Measurements from ENCODE around the gene LTC4S. TPM values are rescaled to one million over a fixed set of nuclear protein-coding genes. Genes with fewer than 3 reads are reported as not detected.

Gene LTC4S
- total RNA-seq, 2 experiments from 2014 or later, result 0.29 TPM; not detected in 1

DNA sequence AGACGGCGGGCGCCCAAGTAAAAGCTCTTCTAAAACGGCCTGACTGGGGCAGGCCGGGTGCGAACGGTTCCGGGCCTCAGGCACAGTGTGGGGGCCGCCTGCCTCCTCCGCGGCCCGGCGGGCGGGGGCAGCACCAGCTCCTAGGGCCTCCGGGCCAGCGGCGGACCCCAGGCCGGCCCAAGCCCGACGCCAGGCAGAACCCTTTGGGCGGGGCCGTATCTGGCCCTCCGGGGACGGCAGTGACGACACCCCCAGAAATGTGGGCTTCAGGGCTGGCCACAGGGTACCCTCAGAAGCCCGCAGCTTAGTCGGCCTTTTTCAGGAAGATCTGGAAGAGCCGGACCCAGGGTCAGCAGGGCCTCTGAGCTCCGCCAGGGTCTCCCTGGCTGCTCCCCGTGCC, 4.0 kb downstream of the LTC4S start:
- DNase-seq, result no peak
- peaks cover 30% of the 10 kb centered on the region for H3K4me1 Mint-ChIP-seq
- H3K27ac Mint-ChIP-seq, result no peak overlapping the region
- no peak overlapping the region for H3K4me3 Mint-ChIP-seq
- no peaks in the 10 kb centered on the region for H3K27me3 Mint-ChIP-seq
- H3K9me3 Mint-ChIP-seq, result no peaks in the 10 kb centered on the region
- H3K36me3 Mint-ChIP-seq, result peaks cover 8% of the 10 kb centered on the region

DNA sequence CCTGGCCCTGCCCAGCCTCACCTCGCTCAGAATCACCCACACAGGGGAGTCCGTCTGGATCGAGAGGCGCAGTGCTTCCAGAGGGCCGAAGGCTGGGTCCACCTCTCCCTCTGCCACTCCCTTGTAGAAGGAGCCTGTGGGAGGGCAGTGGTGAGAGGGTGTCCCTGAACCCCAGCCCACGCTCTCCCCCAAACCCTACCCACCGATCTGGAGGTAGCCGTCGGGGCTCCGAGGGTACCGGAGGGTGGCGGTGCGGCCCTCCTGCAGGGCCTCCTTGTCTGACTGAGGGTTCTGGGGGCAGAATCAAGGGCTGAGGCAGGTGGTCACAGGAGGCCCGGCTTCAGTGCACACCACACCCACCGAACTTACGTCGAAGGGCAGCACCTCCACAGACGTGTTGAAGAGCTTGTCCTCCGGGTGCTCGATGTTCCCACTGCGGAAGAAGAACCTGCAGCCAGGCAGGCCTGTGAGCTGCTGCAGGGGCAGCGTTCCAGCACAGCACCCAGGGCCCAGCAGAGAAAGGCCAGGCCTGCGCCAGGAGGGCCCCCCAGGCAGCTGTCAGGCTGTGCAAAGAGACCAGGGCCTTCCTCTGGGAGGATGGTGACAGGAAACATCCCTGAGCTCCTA, 4.5 kb downstream of the LTC4S start:
- H3K4me3 Mint-ChIP-seq, result no peak overlapping the region
- H3K27me3 Mint-ChIP-seq, result no peaks in the 10 kb centered on the region
- DNase-seq, result no peak
- peaks cover 8% of the 10 kb centered on the region for H3K36me3 Mint-ChIP-seq
- H3K27ac Mint-ChIP-seq, result no peak overlapping the region
- no peaks in the 10 kb centered on the region for H3K9me3 Mint-ChIP-seq
- H3K4me1 Mint-ChIP-seq, result peaks cover 33% of the 10 kb centered on the region

DNA sequence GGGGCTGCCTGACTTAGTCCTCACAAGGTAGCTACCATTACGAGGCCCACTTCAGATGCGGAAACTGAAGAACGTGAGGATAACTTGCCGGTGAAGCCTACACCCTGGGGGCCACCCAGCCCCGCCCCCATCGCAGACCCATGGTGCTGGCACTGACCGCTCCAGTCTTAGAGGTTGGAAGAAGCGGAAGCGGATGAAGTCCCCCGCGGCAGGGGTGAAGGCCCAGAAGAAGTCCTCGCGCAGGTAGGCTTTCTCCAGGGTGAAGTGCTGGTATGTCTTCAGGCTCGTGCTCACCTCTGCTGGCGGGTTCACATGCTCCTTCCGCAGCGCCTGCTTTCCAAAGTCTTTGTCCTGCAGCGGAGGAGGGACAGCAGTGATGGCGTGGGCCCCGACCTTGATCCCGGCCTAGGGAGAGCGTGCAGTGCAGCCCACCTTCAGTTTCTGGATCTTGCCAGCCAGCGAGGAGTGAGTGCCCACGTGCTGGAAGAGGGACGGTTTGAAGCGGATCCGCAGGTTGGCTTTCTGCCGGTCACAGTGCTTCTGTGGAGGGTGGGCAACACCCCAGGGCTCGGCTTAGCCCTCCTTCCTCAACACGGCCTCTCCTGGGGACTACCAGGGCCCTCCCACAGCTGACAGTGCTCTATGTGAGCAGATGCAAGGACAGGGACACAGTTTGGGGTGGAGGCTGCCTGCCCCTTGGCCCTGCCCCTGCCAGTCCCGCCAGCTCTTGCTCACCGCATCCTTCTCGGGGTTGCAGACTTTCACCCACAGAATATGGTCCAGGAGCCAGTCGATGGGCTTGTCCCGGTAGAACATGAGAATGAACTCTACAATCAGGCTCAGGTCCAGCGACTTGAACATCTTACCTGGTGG, 5.2 kb downstream of the LTC4S start:
- Mint-ChIP-seq H3K9me3 (no peaks in the 10 kb centered on the region), H3K27ac (no peak overlapping the region), H3K36me3 (peaks cover 8% of the 10 kb centered on the region), H3K4me3 (no peak overlapping the region), H3K4me1 (peaks cover 34% of the 10 kb centered on the region), H3K27me3 (no peaks in the 10 kb centered on the region)
- DNase-seq, result no peak

DNA sequence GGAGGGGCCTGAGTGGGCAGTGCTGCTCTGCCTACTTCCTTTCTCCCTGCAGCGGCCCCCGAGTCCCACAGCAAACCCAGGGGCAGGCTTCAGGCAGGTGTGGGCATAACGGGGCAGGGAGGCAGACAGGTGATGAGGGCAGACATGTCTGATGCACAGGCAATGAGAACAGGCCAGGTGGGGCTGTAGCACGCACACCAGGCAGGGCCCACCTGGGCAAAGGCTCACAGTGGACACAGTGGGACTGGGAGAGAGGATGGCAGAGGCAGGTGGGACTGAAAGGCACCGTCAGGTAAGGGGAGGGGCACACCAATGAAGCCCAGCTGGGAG, 5.8 kb downstream of the LTC4S start:
- Mint-ChIP-seq H3K27me3 (no peaks in the 10 kb centered on the region), H3K4me3 (no peak overlapping the region), H3K36me3 (peaks cover 8% of the 10 kb centered on the region), H3K27ac (no peak overlapping the region), H3K9me3 (no peaks in the 10 kb centered on the region), H3K4me1 (peaks cover 35% of the 10 kb centered on the region)
- no peak for DNase-seq

DNA sequence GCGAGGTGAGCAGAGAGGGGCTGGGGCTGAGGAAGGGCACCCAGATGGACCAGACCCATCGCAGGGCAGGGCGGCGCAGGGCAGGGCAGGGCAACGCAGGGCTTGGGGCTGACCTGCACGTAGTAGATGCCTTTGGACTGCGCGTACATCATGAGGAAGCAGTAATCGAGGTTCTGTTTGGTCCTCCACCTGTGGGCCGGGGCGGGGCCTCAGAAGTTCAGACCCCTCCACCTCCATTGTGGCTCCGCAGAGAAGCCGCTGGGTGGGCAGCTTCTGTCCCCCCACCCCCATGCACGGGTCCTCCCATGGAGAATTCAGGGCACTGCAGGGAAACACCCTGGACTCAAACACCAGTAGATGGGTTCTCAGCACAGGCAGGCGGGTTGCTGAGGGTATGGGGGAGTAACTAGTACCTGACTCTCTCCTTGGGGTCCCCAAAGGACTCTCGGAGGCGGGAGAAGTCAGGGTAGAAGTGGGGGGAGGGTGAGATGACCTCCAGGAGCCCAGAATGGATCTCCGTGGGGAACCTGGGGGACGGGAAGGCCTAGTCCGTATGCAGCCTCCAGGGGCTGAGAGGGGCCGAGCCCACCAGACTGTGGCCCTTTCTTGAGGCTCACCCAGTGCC, 6.4 kb downstream of the LTC4S start:
- no peak overlapping the region for H3K27ac Mint-ChIP-seq
- H3K4me3 Mint-ChIP-seq, result no peak overlapping the region
- no peaks in the 10 kb centered on the region for H3K9me3 Mint-ChIP-seq
- no peaks in the 10 kb centered on the region for H3K27me3 Mint-ChIP-seq
- DNase-seq, result no peak
- peaks cover 10% of the 10 kb centered on the region for H3K36me3 Mint-ChIP-seq
- H3K4me1 Mint-ChIP-seq, result peaks cover 35% of the 10 kb centered on the region

DNA sequence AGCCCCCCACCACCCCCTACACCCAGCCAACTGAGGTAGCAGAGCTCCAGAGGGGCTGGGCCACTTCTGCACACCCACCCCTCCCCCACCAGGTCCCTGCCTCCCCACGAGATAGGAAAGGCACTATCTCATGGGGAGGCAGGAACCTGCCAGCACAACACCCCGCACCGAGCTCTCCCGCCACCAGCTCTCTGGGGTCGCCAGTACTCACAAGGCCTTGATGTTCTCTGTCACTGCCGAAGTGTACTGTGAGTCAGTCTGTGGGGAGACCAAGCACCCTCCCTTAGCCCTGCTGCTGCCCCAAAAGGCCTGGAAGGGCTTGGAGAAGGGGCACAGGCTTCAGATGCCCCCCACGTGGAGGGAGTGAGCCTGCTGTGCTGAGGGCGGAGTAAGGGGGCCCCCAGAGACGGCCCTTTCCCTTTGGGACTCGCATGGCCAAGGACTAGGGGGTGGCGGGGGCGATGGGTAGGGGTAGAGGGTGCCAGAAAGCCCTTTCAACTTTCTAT, 7.0 kb downstream of the LTC4S start:
- peaks cover 10% of the 10 kb centered on the region for H3K36me3 Mint-ChIP-seq
- no peak overlapping the region for H3K4me3 Mint-ChIP-seq
- no peak for DNase-seq
- H3K27me3 Mint-ChIP-seq, result no peaks in the 10 kb centered on the region
- H3K4me1 Mint-ChIP-seq, result peaks cover 36% of the 10 kb centered on the region
- no peak overlapping the region for H3K27ac Mint-ChIP-seq
- no peaks in the 10 kb centered on the region for H3K9me3 Mint-ChIP-seq

DNA sequence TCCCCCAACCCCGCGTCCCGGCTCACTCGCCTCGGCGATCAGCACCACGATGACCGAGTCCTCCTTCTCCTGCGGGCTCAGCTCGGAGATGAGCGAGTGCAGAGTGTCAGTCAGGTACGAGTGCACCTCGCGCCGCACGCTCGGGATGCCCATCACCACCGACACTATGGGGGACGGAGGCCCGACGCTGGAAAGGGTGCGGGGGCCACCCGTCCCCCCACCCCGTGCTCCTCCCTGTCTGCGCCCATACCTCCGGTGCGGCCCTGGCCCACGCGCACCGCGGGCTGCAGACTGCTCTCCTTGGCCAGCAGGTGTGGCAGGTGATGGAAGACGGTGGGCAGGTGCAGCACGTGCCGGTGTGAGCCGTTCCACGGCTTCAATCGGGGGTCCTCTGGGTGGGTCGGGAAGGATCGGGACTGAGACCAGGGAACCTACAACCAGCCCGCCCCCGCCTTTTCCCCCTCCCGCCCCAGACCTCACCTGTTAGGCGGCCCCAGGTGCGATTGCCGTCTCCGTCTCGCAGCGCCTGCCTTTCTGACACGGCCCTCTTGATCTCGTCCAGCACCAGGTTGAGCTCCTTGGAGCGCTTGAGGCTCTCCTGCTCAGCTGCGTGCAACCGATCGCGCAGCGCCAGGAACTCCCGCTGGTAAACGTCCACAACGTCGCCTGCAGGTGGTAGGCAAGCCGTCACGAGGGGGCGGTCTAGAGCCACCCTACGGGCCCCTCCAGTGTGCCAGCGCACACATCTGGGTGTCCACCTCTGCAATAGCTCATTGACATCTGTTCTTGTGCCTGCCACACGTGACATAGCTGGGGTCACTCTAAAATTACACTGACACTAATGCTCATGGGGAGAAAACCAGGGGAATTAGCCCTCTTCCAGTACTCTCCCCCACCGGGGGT, 7.8 kb downstream of the LTC4S start:
- Mint-ChIP-seq H3K4me1 (peaks cover 36% of the 10 kb centered on the region), H3K27ac (peak overlapping the region; percentile 72), H3K36me3 (peaks cover 10% of the 10 kb centered on the region), H3K4me3 (no peak overlapping the region), H3K27me3 (no peaks in the 10 kb centered on the region), H3K9me3 (no peaks in the 10 kb centered on the region)
- DNase-seq, result peak; percentile 83

DNA sequence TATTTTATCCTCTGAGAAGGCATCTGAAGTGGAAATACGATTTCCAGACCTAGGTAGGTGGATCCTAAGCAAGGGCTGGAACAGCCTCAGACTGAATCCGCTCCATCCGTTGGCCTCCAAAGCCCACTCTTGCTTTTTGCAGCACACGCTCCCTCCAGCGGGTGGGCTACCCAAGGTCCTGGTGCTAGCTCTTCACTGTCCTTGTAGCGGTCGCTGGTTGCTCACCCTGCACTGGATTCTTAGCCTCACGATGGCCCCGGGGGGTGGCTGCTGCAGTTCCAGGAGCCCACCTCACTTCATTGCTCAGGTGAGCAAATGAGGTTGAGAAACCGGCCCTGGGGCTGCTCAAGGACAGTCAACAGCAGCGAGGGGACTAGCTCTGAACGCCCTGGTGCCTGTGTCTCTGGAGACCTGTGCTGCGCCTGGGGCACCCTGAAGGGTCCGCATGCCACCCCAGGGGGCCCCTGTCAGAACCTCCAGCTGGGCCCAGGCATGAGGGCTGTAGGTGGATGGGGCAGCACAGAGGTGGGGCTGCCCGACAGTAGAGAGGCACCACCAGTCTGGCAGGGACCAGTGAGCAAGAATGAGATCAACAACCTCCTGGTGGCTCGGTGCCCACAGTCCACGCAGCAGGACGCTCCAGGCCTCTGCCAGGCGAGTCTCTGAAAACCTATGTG, 8.6 kb downstream of the LTC4S start:
- H3K36me3 Mint-ChIP-seq, result peaks cover 6% of the 10 kb centered on the region
- no peak overlapping the region for H3K4me3 Mint-ChIP-seq
- no peak overlapping the region for H3K27ac Mint-ChIP-seq
- H3K27me3 Mint-ChIP-seq, result no peaks in the 10 kb centered on the region
- H3K4me1 Mint-ChIP-seq, result peaks cover 30% of the 10 kb centered on the region
- no peaks in the 10 kb centered on the region for H3K9me3 Mint-ChIP-seq
- no peak for DNase-seq

DNA sequence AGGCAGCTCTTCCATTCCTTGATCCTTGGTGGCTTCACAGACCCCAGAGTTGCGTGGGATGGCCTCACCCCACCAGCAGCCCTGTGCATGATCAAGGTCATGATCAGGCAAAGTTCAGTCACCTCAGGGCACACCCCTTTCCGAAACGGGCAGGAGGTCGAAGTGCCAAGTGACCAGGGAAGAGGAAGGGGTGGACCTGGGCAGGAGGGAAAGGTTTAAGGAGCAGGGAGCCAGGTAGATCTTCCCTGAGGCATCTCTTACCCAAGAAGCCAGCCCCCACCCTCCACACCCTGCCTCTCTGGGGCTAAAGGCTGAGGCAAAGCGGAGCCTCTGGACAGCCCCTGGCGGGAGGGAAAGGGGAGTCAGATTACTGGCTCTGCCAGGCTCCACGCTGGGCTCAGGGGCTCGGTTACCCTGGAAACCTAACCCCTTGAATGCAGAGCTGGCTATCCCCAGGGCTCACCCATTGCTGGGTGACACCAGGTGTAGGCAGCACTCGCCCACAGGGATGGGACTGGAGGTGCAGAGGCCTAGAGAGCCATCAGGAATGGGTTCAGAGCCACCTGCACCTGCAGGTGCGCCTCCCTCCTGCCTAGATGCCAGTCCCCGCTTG, 9.3 kb downstream of the LTC4S start:
- H3K4me3 Mint-ChIP-seq, result no peak overlapping the region
- no peak for DNase-seq
- H3K27me3 Mint-ChIP-seq, result no peaks in the 10 kb centered on the region

DNA sequence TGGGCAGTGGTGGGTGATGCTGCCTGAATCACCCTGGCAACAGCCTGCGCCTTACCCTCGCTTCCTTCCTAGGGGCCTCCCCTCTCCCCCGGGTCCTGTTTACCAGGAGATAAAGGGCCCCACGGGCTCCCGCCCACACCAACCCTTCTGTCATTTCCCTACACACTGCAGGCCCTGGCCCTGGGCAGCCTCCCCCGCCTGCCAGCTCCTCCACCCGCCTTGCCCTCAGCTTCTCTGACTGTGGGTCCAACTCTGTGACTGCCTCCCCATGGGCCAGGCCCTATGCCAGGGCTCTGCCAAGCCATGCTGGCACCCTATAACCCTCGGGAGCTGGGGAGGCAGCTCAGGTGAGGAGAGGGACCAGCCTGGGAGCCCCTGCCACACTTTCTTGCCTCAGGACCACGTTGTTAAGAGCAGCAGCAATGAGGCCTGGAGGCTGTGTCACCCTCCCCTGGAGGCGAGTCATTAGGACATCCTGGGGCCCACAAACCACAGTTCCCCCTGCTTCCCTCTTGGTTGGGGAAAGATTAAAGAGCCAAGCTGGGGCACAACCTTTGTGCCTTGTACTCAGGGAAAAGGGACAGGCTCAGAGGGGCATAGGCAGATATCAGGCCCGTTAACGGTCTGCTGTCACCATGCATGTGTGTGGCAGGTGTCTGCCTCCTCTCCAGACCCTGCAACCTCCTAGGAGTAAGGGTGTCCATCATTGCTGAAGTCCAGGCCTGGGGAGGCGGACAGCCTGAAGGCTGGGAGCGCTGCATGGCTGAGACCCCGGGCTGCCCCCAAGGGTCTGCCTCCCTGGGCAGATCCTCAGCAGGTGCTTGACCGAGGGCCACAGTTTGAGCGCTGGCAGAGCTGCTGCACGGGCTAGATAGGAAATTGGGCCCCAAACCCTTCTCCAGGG, 10.1 kb downstream of the LTC4S start:
- peak; percentile 75 for DNase-seq
- H3K27ac Mint-ChIP-seq, result peak overlapping the region; percentile 78
- peaks cover 30% of the 10 kb centered on the region for H3K4me1 Mint-ChIP-seq
- no peaks in the 10 kb centered on the region for H3K9me3 Mint-ChIP-seq
- peak overlapping the region; percentile 91 for H3K4me3 Mint-ChIP-seq
- H3K27me3 Mint-ChIP-seq, result no peaks in the 10 kb centered on the region
- H3K36me3 Mint-ChIP-seq, result peaks cover 6% of the 10 kb centered on the region

More for the DNA sequence above, 9.3 kb downstream of the LTC4S start:
- Mint-ChIP-seq H3K4me1 (peaks cover 30% of the 10 kb centered on the region), H3K9me3 (no peaks in the 10 kb centered on the region), H3K27ac (no peak overlapping the region), H3K36me3 (peaks cover 6% of the 10 kb centered on the region)

DNA sequence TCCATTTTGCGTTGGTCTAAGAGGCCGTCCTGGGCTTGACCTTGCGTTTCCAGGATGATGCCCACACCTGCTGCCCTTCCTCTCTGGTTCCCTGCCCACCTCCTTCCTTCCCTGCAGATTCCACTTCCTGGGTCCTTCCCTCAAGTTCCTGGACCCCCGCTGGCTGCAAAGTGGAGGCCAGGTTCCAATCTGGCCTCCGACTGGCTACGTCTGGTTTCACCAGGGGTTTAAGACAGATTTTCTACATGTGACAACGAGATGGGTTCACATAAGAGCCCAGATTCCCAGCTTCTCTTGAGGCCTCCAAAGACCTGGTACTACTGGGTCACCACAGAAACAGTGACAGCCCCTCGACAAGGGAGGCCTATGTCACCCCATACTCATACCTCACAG, 10.8 kb downstream of the LTC4S start:
- Mint-ChIP-seq H3K4me1 (peaks cover 30% of the 10 kb centered on the region), H3K9me3 (no peaks in the 10 kb centered on the region), H3K27ac (peak overlapping the region; percentile 59), H3K36me3 (peaks cover 6% of the 10 kb centered on the region), H3K4me3 (peak overlapping the region; percentile 91), H3K27me3 (no peaks in the 10 kb centered on the region)
- DNase-seq, result no peak

DNA sequence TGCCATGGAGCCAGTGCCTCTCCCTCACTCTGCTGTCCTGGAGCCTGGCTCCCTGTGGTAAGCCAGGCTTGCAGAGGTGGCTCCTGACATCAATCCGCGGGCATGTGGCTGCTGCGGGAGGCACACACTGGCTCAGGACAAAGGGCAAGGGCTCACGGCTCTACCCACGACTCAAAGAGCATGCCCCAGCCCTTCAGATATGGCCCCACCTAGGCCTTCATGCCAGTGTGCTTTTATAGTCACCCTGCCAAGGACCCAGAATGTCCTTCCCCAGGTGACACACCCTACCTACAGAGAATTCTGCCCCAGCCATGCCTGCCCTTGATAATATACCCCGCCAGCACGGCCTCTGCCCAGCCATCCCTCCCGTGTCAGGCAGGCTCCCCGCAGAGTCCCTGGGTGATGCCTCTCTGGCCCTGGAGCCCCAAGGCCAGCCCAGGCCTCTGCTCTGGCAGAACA, 11.3 kb downstream of the LTC4S start:
- no peak for DNase-seq
- H3K4me3 Mint-ChIP-seq, result peak overlapping the region; percentile 91
- H3K4me1 Mint-ChIP-seq, result peaks cover 30% of the 10 kb centered on the region
- H3K27ac Mint-ChIP-seq, result peak overlapping the region; percentile 84
- H3K36me3 Mint-ChIP-seq, result peaks cover 7% of the 10 kb centered on the region
- H3K27me3 Mint-ChIP-seq, result no peaks in the 10 kb centered on the region
- H3K9me3 Mint-ChIP-seq, result no peaks in the 10 kb centered on the region
